Memory B cell (primary cell): ENCODE data around the gene PREP.
A peak's percentile ranks its signal among the peaks of the same experiment; 100 is the strongest.
"Not testable (repeated sequence)": the region's sequence is repeated elsewhere in the genome, so short reads cannot be mapped to it uniquely, and the experiment has no call there.

ENCODE experiments used
- ATAC-seq: fragments of 150-1000 bp; cut with Tn5 transposase; 2 replicates; pipeline ENCODE4 v1.10.0; 2021; ENCODE audit warnings: low read depth, mild to moderate bottlenecking, moderate library complexity
- DNase-seq, 2 donors: peaks; one replicate each; pipeline ENCODE4 v3.0.0; 2022; ENCODE audit warnings: low spot score in 2 of 2
- H3K27ac Mint-ChIP-seq: one replicate; pipeline ENCODE4 v1.8.0; 2022; ENCODE audit warnings: mild to moderate bottlenecking, moderate library complexity, mixed read lengths
- H3K27me3 Mint-ChIP-seq: one replicate; pipeline ENCODE4 v1.8.0; 2022; ENCODE audit warnings: mixed read lengths
- H3K36me3 Mint-ChIP-seq: one replicate; pipeline ENCODE4 v1.8.0; 2022; ENCODE audit warnings: mild to moderate bottlenecking, mixed read lengths
- H3K4me1 Mint-ChIP-seq: one replicate; pipeline ENCODE4 v1.8.0; 2022; ENCODE audit warnings: mixed read lengths
- H3K4me3 Mint-ChIP-seq: one replicate; pipeline ENCODE4 v1.8.0; 2022; ENCODE audit warnings: mild to moderate bottlenecking, moderate library complexity, mixed read lengths
- H3K9me3 Mint-ChIP-seq: one replicate; pipeline ENCODE4 v1.8.0; 2022; ENCODE audit warnings: mixed read lengths

PREP gene

DNA sequence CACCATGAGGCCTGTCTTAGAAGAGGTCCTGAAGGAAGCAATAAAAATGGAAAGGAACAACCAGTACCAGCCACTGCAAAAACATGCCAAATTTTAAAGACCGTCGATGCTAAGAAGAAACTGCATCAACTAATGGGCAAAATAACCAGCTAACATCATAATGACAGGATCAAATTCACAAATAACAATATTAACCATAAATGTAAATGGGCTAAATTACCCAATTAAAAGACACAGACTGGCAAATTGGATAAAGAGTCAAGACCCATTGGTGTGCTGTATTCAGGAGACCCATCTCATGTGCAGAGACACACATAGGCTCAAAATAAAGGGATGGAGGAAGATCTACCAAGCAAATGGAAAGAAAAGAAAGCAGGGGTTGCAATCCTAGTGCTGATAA is 14.1 kb upstream of the PREP start:
- H3K4me3 Mint-ChIP-seq, H3K36me3 Mint-ChIP-seq, ATAC-seq, H3K27ac Mint-ChIP-seq, H3K27me3 Mint-ChIP-seq, DNase-seq, H3K4me1 Mint-ChIP-seq: not testable (repeated sequence)
- peaks cover 12% of the 10 kb centered on the region for H3K9me3 Mint-ChIP-seq

DNA sequence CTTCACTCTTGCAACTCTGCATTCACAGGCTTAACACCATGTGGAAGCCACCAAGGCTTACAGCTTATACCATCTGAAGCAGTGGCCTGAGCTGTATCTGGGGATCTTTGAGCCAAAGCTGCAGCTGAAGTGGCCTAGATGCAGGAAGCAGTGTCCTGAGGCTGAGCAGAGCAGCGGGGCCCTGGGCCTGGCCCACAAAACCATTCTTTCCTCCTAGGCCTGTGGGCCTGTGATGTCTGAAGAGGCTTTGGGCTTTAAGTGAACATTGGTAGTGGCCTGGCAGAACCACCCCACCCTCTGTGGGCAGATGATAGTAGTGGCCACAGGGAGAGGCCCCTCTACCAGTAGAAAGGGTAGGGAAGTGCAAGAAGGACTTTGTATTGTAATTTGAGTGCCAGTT is 6.9 kb upstream of the PREP start:
- Mint-ChIP-seq H3K36me3 (no peaks in the 10 kb centered on the region), H3K9me3 (no peaks in the 10 kb centered on the region), H3K4me1 (no peaks in the 10 kb centered on the region), H3K27ac (no peak overlapping the region), H3K27me3 (peaks cover 12% of the 10 kb centered on the region), H3K4me3 (no peak overlapping the region)
- DNase-seq, result no peak
- ATAC-seq, result no peak

GRCh38 chr6:105402090-105402938 is 568 bp downstream of the PREP start:
- Mint-ChIP-seq H3K4me1 (peaks cover 28% of the 10 kb centered on the region), H3K4me3 (peak overlapping the region; percentile 87), H3K27me3 (peaks cover 3% of the 10 kb centered on the region), H3K27ac (peak overlapping the region; percentile 86), H3K9me3 (no peaks in the 10 kb centered on the region), H3K36me3 (no peaks in the 10 kb centered on the region)
- DNase-seq (peak in 1 of 2 donors; percentile 5), ATAC-seq (peak; percentile 28)

GRCh38 chr6:105401247-105402089 is 1.4 kb downstream of the PREP start:
- Mint-ChIP-seq H3K27me3 (no peaks in the 10 kb centered on the region), H3K4me1 (peaks cover 28% of the 10 kb centered on the region), H3K27ac (no peak overlapping the region), H3K36me3 (no peaks in the 10 kb centered on the region), H3K9me3 (no peaks in the 10 kb centered on the region), H3K4me3 (peak overlapping the region; percentile 87)
- DNase-seq, result no peak
- ATAC-seq, result no peak

- DNase-seq (no peak), ATAC-seq (no peak)
- no peaks in the 10 kb centered on the region for H3K9me3 Mint-ChIP-seq
- peaks cover 8% of the 10 kb centered on the region for H3K36me3 Mint-ChIP-seq
- peaks cover 28% of the 10 kb centered on the region for H3K4me1 Mint-ChIP-seq
- H3K27ac Mint-ChIP-seq, result peak overlapping the region; percentile 8
- no peaks in the 10 kb centered on the region for H3K27me3 Mint-ChIP-seq
- H3K4me3 Mint-ChIP-seq, result no peak overlapping the region
Measured at GRCh38 chr6:105400501-105400900, 2.4 kb downstream of the PREP start.

DNA sequence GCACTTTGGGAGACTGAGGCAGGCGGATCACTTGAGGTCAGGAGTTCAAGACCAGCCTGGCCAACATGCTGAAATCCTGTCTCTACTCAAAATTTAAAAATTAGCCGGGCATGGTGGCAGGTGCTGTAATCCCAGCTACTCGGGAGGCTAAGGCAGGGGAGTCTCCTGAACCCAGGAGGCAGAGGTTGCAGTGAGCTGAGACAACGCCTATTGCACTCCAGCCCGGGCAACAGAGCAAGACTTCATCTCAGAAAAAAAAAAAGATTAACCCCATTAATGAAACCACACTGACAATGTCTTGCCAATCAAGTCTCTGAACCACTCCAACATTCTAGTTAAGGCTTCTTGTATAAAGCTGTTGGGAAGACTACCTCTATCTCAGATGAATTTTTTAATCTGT is 4.0 kb downstream of the PREP start:
- H3K9me3 Mint-ChIP-seq, result no peaks in the 10 kb centered on the region
- H3K27me3 Mint-ChIP-seq, result no peaks in the 10 kb centered on the region
- ATAC-seq (no peak), DNase-seq (no peak)
- no peak overlapping the region for H3K27ac Mint-ChIP-seq
- H3K4me1 Mint-ChIP-seq, result peaks cover 28% of the 10 kb centered on the region
- H3K4me3 Mint-ChIP-seq, result no peak overlapping the region
- peaks cover 11% of the 10 kb centered on the region for H3K36me3 Mint-ChIP-seq

DNA sequence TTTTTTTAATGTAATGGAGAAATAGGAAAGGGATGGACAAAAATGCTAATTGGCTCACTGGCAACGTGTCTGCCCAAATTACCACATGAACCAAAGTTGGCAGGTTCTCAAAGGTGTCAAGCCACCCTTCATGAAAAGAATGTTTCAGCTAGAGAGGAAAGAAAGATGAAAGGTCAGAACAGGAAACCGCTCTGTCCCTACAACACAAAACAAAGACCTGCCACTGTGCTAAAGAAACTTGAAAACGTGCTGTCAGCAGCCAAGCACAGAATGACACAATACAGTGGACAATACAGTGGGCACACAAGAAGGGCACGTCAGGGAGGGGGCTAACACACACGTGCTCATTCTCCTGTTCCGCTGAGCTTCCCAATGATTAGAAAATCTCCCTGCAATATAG is 4.9 kb downstream of the PREP start:
- Mint-ChIP-seq H3K27ac (no peak overlapping the region), H3K4me3 (no peak overlapping the region), H3K27me3 (no peaks in the 10 kb centered on the region), H3K36me3 (peaks cover 11% of the 10 kb centered on the region), H3K9me3 (no peaks in the 10 kb centered on the region), H3K4me1 (peaks cover 25% of the 10 kb centered on the region)
- ATAC-seq (no peak), DNase-seq (no peak)

- ATAC-seq, result no peak
- H3K4me1 Mint-ChIP-seq, result no peaks in the 10 kb centered on the region
- peaks cover 21% of the 10 kb centered on the region for H3K36me3 Mint-ChIP-seq
- DNase-seq, result no peak
- no peaks in the 10 kb centered on the region for H3K27me3 Mint-ChIP-seq
- no peak overlapping the region for H3K27ac Mint-ChIP-seq
- H3K4me3 Mint-ChIP-seq, result no peak overlapping the region
- no peaks in the 10 kb centered on the region for H3K9me3 Mint-ChIP-seq
Measured at GRCh38 chr6:105391705-105392104, 11.2 kb downstream of the PREP start.

DNA sequence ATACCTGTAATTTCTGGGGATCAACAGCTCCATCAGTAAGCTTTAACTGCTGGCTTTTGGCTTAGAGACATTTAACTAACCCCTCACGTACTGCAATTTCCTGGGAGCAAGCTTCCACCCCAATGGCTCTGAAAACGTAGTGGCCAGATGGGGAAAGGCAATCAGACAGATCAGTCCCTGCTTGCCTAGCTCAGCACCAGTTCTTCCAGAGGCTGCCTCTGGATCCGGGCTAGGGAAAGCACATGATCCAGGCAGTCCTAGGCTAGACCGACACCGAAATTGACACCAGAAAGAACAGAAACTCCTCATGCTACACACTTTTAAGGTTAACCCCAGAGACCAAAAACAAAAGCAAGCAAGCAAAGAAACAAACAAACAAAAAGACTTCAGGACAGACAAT is 13.3 kb downstream of the PREP start:
- H3K9me3 Mint-ChIP-seq, result no peaks in the 10 kb centered on the region
- no peak overlapping the region for H3K4me3 Mint-ChIP-seq
- H3K27ac Mint-ChIP-seq, result no peak overlapping the region
- no peaks in the 10 kb centered on the region for H3K27me3 Mint-ChIP-seq
- peaks cover 4% of the 10 kb centered on the region for H3K4me1 Mint-ChIP-seq
- peaks cover 18% of the 10 kb centered on the region for H3K36me3 Mint-ChIP-seq
- no peak for DNase-seq
- no peak for ATAC-seq

DNA sequence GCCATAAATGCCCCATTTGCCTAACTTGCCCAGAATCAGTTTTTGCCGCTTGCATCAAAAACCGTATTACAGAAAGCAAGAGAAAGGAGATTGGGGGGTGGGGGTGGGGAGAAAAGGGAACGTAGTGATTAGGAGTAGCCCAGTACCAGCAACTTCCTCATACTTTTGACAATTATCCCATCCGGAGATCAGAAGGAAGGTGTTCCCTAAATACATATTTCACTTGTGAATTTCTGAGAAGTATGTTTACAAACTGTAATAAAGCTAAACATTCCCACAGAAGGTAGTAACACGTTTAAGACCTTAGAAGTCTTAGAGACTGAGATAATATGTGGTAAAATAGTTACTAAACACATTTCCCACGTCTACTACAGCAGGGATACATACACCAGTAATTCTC is 14.5 kb downstream of the PREP start:
- no peak overlapping the region for H3K27ac Mint-ChIP-seq
- peaks cover 19% of the 10 kb centered on the region for H3K36me3 Mint-ChIP-seq
- no peak for ATAC-seq
- H3K4me1 Mint-ChIP-seq, result peaks cover 4% of the 10 kb centered on the region
- no peaks in the 10 kb centered on the region for H3K9me3 Mint-ChIP-seq
- no peak overlapping the region for H3K4me3 Mint-ChIP-seq
- no peaks in the 10 kb centered on the region for H3K27me3 Mint-ChIP-seq
- no peak for DNase-seq

DNA sequence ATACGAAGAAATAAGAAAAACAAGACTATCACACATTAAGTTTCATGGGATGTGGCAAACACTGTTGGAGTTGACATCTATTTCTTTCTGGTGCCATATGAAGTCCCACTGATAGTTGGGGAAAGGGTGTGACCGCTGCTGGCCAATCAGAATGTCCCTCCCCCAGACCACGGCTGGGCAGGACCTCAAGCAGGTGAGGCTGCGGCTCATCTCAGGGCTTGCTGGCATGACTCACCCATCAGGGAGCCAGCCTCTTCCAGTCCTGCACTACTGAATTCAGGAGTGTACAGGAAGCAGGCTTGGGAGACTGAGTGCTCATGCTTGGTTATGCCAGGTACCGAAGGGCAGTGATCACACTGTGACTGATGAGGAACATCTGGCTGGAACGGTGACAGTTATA is 18.9 kb downstream of the PREP start:
- peaks cover 9% of the 10 kb centered on the region for H3K4me1 Mint-ChIP-seq
- DNase-seq (no peak), ATAC-seq (no peak)

GRCh38 chr6:105382958-105383357 is 19.9 kb downstream of the PREP start:
- no peaks in the 10 kb centered on the region for H3K9me3 Mint-ChIP-seq
- no peak overlapping the region for H3K27ac Mint-ChIP-seq
- no peak for DNase-seq
- peaks cover 19% of the 10 kb centered on the region for H3K36me3 Mint-ChIP-seq
- no peak overlapping the region for H3K4me3 Mint-ChIP-seq
- ATAC-seq, result no peak
- no peaks in the 10 kb centered on the region for H3K27me3 Mint-ChIP-seq
- H3K4me1 Mint-ChIP-seq, result peaks cover 9% of the 10 kb centered on the region

More for the DNA sequence above, 18.9 kb downstream of the PREP start:
- Mint-ChIP-seq H3K36me3 (peaks cover 19% of the 10 kb centered on the region), H3K4me3 (no peak overlapping the region), H3K9me3 (no peaks in the 10 kb centered on the region), H3K27ac (no peak overlapping the region), H3K27me3 (no peaks in the 10 kb centered on the region)

GRCh38 chr6:105382496-105382895 is 20.4 kb downstream of the PREP start:
- ATAC-seq, result no peak
- Mint-ChIP-seq H3K9me3 (no peaks in the 10 kb centered on the region), H3K4me3 (no peak overlapping the region), H3K27ac (no peak overlapping the region), H3K27me3 (no peaks in the 10 kb centered on the region), H3K4me1 (peaks cover 9% of the 10 kb centered on the region), H3K36me3 (peaks cover 19% of the 10 kb centered on the region)
- DNase-seq, result no peak

DNA sequence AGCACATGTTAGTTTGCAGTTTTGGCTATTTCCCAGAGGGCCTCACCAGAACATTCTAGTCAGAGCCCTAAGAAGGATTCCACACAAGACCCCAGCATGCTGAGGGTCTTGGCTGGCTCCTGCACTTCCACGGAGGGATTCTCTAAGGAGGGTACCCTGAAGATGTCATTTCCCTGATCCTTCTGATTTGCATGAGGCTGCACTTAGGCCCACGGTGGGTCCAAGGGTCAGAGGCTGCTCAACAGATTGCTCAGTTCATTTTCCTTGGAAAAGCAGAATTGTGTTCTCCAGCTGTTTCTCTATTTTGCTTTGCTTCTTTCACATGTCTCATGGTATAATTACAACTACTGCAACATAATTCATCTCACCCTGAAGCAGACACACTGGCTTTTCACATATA is 22.2 kb downstream of the PREP start:
- Mint-ChIP-seq H3K9me3 (no peaks in the 10 kb centered on the region), H3K4me3 (no peak overlapping the region), H3K27ac (no peak overlapping the region), H3K27me3 (no peaks in the 10 kb centered on the region), H3K4me1 (peaks cover 5% of the 10 kb centered on the region), H3K36me3 (peaks cover 18% of the 10 kb centered on the region)
- DNase-seq (no peak), ATAC-seq (no peak)
